ENCODE measurements around the gene UVRAG.

The UVRAG gene

DNA sequence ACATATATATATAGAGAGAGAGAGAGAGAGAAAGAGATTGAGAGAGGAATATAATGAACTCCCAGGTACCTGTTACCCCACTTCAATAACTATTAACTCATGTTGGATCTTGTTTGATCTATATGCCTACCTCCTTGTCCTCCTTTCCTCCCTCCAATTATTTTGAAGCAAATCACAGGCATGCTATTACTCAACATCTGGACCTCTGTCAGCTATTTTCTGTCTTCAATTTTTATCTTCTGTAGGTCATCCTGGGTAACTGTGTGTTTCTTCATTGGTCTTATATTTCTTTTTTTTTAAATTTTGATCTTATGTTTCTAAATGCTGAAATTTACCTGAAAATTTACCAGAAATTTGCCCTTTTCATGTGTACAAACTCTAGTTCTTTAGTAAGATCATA, 24.8 kb downstream of the UVRAG start:
- H3K9me3 ChIP-seq (ENCODE audit: low read length): no peaks in the 10 kb centered on the region
- no peaks in the 10 kb centered on the region for H3K27me3 ChIP-seq (ENCODE audit: insufficient read depth, low read length)
- no peak overlapping the region for H3K4me2 ChIP-seq (ENCODE audit: low read length)
- TF ChIP-seq EZH2 (IDR thresholded peaks at IDR 0.05; ENCODE audit: borderline replicate concordance, low read length): no peak
- TF ChIP-seq, protein P1, sequence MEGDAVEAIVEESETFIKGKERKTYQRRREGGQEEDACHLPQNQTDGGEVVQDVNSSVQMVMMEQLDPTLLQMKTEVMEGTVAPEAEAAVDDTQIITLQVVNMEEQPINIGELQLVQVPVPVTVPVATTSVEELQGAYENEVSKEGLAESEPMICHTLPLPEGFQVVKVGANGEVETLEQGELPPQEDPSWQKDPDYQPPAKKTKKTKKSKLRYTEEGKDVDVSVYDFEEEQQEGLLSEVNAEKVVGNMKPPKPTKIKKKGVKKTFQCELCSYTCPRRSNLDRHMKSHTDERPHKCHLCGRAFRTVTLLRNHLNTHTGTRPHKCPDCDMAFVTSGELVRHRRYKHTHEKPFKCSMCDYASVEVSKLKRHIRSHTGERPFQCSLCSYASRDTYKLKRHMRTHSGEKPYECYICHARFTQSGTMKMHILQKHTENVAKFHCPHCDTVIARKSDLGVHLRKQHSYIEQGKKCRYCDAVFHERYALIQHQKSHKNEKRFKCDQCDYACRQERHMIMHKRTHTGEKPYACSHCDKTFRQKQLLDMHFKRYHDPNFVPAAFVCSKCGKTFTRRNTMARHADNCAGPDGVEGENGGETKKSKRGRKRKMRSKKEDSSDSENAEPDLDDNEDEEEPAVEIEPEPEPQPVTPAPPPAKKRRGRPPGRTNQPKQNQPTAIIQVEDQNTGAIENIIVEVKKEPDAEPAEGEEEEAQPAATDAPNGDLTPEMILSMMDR (IDR thresholded peaks at IDR 0.05; ENCODE audit: low read length): no peak
- H3K4me1 ChIP-seq (ENCODE audit: insufficient read depth, low read length, severe bottlenecking): peaks cover 36% of the 10 kb centered on the region
- H4K20me1 ChIP-seq (ENCODE audit: insufficient read depth, low read length): no peaks in the 10 kb centered on the region
- H3K27ac ChIP-seq (ENCODE audit: low read depth, low read length, poor library complexity, severe bottlenecking): no peak overlapping the region
- no peaks in the 10 kb centered on the region for H3K9me2 ChIP-seq (ENCODE audit: low read depth, low read length)
- H3K79me2 ChIP-seq (ENCODE audit: insufficient read depth, low read length): peaks cover 71% of the 10 kb centered on the region
- no peak overlapping the region for H3K9ac ChIP-seq (ENCODE audit: low read length)
- H2AFZ ChIP-seq (ENCODE audit: low read length): no peak overlapping the region
- H3K36me3 ChIP-seq (ENCODE audit: insufficient read depth, low read length): peaks cover 17% of the 10 kb centered on the region
- no peak overlapping the region for H3K4me3 ChIP-seq (ENCODE audit: low read depth, low read length, poor library complexity, severe bottlenecking)
- H3F3A ChIP-seq (ENCODE audit: insufficient read depth, low read length): no peaks in the 10 kb centered on the region

DNA sequence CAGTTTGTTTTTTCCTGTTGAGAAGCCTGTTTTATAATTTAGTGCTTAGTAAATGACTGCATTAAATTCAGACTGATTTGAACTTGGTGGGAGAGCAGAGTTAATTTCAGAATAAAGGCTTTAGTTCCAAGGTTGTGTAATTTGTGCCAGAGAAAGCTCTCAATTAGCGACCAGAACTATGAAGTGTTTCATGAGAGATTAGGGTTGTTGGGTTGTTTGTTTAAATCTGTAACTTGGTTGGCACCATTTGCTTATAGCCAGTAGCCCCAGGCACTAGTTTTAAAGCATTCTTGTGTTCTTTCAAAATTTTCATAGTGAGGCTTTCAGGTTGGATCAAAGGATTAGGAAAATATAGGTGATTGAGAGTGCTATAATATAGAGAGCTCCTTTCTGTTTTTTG, 25.5 kb downstream of the UVRAG start:
- Histone ChIP-seq H3K27me3 (ENCODE audit: insufficient read depth, low read length) (no peaks in the 10 kb centered on the region), H3K36me3 (ENCODE audit: insufficient read depth, low read length) (peaks cover 23% of the 10 kb centered on the region), H3K9me2 (ENCODE audit: low read depth, low read length) (no peaks in the 10 kb centered on the region), H3K4me1 (ENCODE audit: insufficient read depth, low read length, severe bottlenecking) (peaks cover 31% of the 10 kb centered on the region), H4K20me1 (ENCODE audit: insufficient read depth, low read length) (no peaks in the 10 kb centered on the region), H2AFZ (ENCODE audit: low read length) (no peak overlapping the region), H3K9ac (ENCODE audit: low read length) (no peak overlapping the region), H3K4me3 (ENCODE audit: low read depth, low read length, poor library complexity, severe bottlenecking) (no peak overlapping the region), H3K27ac (ENCODE audit: low read depth, low read length, poor library complexity, severe bottlenecking) (no peak overlapping the region), H3K4me2 (ENCODE audit: low read length) (no peak overlapping the region), H3K79me2 (ENCODE audit: insufficient read depth, low read length) (peaks cover 77% of the 10 kb centered on the region), H3K9me3 (ENCODE audit: low read length) (no peaks in the 10 kb centered on the region), H3F3A (ENCODE audit: insufficient read depth, low read length) (no peaks in the 10 kb centered on the region)
- TF ChIP-seq EZH2 (IDR thresholded peaks at IDR 0.05; ENCODE audit: borderline replicate concordance, low read length): no peak
- TF ChIP-seq, protein P1 (IDR thresholded peaks at IDR 0.05; ENCODE audit: low read length): no peak

DNA sequence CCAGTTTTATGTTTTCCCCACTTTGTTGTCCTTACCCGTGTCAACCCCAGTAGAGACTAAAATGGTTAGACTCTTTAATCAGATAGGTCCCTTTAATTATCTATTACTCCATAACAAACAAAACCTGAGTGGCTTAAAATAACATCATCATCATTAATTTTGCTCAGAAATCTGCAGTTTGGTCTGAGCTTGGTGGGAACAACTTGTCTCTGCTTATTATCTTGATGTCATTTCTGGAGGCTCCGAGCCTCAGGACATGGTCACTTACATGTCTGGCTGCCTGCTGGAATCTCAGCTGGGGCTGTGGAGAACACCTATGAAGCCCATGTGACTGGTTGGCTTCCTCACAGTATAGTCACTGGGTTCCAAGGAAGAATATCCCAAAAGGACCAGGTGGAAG, 26.7 kb downstream of the UVRAG start:
- Histone ChIP-seq H3K27ac (ENCODE audit: low read depth, low read length, poor library complexity, severe bottlenecking) (no peak overlapping the region), H3K4me3 (ENCODE audit: low read depth, low read length, poor library complexity, severe bottlenecking) (no peak overlapping the region), H3K9me2 (ENCODE audit: low read depth, low read length) (no peaks in the 10 kb centered on the region), H3F3A (ENCODE audit: insufficient read depth, low read length) (no peaks in the 10 kb centered on the region), H3K79me2 (ENCODE audit: insufficient read depth, low read length) (peaks cover 85% of the 10 kb centered on the region), H2AFZ (ENCODE audit: low read length) (no peak overlapping the region), H3K36me3 (ENCODE audit: insufficient read depth, low read length) (peaks cover 24% of the 10 kb centered on the region), H4K20me1 (ENCODE audit: insufficient read depth, low read length) (no peaks in the 10 kb centered on the region), H3K9ac (ENCODE audit: low read length) (no peak overlapping the region), H3K9me3 (ENCODE audit: low read length) (no peaks in the 10 kb centered on the region; the same call in 1 of the 2 replicates), H3K4me2 (ENCODE audit: low read length) (no peak overlapping the region), H3K27me3 (ENCODE audit: insufficient read depth, low read length) (no peaks in the 10 kb centered on the region), H3K4me1 (ENCODE audit: insufficient read depth, low read length, severe bottlenecking) (peaks cover 19% of the 10 kb centered on the region)
- TF ChIP-seq, protein P1 (IDR thresholded peaks at IDR 0.05; ENCODE audit: low read length): no peak
- no peak for TF ChIP-seq EZH2 (IDR thresholded peaks at IDR 0.05; ENCODE audit: borderline replicate concordance, low read length)

Measured in OCI-LY1 (cell line).